Dermis blood vessel endothelial cell (primary cell): ENCODE data around the gene GALNT16. TPM values are rescaled to one million over a fixed set of nuclear protein-coding genes. Genes with fewer than 3 reads are reported as not detected.
"Not testable (repeated sequence)": the region's sequence is repeated elsewhere in the genome, so short reads cannot be mapped to it uniquely, and the experiment has no call there.

ENCODE experiments used
- DNase-seq: peaks from one replicate; pipeline ENCODE4 v3.0.0; 2010
- total RNA-seq: library from RNA; depleted of rRNA; stranded (reverse); fragments of >200 nt; gene quantifications from 2 replicates; pipeline ENCODE4 v1.2.3, GENCODE V29; 2014

GALNT16 gene
- 0.17 and 0.19 TPM in 2 replicates for total RNA-seq

DNA sequence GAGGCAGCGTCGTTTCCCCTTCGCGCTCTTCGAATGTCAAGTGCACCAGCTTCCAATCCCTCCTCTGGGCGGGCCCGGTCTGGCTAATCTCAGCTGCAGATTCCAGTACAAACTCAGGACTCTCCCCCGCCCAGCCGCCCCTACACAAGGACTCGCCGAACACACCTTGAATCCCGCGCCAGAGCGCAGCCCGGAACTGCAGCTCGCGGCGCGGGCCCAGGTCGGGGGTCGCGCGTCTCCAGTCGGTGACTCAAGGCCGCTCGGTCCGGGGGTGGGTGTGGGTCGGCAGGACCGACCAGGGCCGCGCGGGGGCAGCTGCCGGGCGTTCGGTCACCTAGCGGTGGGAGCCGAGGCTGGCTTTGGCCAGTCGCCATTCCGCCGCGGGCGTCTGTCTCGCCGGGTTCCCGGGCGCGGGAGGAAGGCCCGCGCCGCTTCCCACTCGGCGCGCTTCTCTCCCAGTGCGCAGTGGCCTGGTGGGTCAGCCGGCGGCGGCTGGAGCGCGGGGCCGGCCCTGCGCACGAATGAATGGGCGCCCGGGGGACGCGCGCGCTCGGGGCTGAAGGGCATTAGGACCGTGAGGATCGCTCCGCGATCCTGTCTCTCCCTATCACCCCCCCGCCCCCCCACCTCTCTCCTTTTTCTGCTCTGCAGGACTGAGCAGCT, at the start of gene GALNT16:
Gene GALNT16 (plus strand): TSS at position 632 of the 663 bp plus-strand sequence. CDS start 133 bp downstream, outside the sequence.
- peak; percentile 46 for DNase-seq

DNA sequence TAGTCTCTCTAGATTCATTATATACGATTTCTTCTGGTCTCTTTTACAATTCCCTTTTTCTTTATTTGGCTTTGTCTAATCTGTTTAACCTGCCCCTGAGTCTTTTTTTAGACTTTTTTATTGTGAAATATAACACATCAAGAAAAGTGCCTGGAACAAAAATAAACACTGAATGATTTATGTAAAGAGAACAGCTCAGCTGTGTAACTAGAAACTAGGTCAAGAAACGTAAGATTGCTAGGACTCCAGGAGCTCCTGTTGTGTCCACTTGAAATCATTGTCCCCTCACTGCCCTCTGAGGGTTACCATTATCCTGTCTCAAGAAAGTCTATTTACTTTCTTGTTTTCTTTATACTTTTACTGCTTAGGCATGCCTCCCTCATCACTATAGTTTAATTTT, 45.6 kb upstream of the GALNT16 start:
- no peak for DNase-seq

DNA sequence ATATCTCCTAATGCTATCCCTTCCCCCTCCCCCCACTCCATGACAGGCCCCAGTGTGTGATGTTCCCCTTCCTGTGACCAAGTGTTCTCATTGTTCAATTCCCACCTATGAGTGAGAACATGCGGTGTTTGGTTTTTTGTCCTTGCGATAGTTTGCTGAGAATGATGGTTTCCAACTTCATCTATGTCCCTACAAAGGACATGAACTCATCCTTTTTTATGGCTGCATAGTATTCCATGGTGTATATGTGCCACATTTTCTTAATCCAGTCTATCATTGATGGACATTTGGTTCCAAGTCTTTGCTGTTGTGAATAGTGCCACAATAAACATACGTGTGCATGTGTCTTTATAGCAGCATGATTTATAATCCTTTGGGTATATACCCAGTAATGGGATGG, 42.3 kb upstream of the GALNT16 start:
- DNase-seq = not testable (repeated sequence)

DNA sequence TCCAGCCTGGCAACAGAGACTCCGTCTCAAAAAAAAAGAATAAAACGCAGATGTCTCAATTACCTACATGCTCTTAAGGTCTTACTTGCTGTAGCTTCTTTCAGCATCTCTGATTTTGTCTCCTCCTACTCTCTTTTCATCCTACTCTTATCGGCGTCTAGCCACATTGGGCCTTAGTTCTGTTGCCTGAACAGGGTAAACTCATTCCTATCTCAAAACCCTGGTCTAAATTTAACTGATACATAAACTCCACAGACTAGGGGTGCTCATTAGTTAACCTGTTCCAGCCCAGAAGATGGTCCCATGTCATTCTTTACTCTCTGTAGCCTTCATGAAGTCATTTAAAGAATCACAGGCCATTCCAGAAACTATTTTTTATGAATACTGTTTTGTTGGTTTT, 35.0 kb upstream of the GALNT16 start:
- no peak for DNase-seq

DNA sequence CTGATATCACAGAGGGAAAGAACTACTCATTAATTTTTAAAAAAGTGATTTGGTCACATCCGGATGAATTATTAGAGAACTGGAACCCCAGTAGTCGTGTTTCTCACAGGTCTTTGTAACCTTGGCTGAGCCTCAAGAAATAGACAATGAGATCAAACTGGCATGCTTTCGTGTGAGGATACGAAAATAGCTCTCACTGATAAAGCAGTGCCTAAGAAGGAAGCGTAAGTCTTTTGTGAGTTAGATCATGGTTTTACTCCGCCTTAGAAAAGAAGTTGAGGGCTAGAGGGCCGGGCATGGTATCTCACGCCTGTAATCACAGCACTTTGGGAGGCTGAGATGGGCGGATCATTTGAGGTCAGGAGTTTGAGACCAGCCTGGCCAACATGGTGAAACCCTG, 33.8 kb upstream of the GALNT16 start:
- peak; percentile 84 for DNase-seq

DNA sequence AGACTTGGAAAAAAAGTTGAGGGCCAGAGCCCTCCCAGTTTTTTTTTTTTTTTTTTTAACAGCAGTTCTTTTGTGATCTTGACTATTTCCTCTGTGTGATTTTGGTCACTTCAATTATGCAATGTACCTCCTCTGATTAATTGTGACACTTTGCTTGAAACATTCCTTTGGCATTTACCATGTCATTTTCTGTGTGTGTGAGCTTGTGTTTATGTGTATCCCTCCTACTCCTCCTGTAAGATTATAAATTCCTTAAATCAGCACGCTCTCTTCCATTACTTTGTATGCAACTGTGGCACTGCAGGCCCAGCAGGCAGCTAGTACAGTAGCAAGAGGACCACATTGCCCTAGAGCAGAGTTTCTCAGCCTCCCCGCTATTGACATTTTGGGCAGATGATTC, 33.2 kb upstream of the GALNT16 start:
- no peak for DNase-seq

DNA sequence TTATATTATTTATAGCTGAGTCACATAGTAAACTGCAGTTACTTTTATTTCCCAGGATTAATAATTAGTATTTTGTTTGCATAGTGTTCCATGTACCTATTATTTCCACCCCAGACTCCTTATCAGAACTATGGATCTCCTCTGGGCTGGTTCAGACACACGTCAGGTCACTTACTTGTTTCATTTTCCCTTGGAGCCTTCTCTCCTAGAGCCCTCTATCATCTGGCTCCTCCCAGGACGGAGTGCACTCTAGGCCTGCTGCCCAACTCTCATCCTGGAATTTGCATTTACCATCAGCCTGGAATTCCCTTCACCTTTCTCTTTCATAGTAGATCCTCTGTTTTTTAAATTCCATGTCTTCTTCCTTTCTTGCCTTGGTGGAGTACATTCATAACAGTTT, 28.5 kb upstream of the GALNT16 start:
- no peak for DNase-seq

DNA sequence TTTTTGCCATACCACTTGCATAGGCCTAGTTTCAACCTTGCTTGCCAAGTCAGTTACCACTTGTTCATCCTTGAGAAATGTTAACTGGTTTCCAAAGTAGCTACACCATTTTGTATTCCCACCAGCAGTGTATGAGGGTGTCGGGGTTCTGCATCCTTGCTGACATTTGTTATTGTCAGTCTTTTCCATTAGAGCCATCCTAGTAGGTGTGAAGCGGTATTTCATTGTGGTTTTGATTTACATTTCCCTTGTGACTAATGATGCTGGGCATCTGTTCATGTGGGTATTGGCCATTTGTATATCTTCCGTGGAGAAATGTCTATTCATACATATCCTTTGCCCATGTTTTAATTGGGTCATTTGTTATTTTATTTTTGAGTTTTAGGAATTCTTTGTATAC, 27.6 kb upstream of the GALNT16 start:
- DNase-seq = no peak

DNA sequence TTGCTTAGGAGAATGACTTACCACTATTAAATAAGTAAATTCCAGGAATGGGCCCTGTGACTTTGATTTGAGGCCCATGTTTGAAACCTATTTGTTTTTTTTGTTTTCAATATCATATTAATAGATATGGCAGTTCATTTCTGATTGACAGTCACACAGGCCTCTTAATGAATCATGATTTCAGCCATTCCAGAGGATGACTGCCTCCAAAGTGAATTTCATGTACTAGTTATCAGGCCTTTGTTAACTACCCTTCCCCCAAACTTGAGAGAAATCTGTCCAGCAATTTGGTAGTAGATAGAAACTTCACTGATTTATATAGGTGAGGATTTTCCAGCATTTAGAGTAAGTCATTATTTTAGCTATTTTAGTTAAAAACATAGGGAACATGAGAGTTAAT, 25.9 kb upstream of the GALNT16 start:
- no peak for DNase-seq

DNA sequence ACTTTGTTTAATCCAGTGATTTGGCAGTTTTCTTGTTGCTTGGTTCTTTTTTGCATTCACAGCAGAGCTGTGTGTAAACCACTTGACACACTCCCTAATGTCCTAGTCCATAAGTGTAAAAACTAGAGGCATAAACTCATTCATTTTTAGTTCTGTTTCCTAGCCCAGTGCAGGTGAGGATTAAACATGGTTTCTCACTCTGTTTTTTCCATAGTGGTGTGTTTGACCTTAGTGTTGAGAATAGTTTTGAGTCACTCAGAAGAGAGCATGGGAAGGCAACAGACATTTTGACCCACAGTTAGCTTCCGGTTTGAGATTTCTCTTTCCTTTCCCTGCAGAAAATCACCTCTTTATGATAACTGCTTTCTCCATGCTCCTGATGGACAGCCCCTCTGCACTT, 24.2 kb upstream of the GALNT16 start:
- no peak for DNase-seq

DNA sequence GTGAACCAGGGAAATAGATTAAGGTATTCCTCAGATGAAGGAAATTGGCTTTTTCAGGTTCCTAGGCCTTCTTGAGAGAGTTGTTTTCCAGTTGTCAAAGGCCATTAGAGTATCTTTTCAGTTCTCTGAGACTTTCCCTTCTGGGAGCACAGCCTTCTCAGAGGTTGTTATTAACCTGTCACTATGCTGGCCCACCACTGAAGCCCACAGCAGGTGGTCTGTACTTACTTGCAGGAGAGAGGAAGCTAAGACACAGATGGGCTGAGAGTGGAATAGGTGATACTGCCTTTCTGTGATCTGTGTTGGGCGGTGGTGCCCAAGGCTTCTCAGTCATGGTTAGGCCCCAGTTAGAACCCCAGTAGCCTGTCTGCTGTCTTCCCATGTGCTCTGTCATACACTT, 22.8 kb upstream of the GALNT16 start:
- DNase-seq = no peak

DNA sequence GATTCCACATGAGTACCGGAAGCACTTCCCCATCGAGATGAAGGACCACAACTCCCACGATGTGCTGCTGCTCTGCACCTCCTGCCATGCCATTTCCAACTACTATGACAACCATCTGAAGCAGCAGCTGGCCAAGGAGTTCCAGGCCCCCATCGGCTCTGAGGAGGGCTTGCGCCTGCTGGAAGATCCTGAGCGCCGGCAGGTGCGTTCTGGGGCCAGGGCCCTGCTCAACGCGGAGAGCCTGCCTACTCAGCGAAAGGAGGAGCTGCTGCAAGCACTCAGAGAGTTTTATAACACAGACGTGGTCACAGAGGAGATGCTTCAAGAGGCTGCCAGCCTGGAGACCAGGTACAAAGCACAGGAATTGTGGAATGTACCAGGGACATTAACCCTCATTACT, 22.4 kb upstream of the GALNT16 start:
- no peak for DNase-seq

DNA sequence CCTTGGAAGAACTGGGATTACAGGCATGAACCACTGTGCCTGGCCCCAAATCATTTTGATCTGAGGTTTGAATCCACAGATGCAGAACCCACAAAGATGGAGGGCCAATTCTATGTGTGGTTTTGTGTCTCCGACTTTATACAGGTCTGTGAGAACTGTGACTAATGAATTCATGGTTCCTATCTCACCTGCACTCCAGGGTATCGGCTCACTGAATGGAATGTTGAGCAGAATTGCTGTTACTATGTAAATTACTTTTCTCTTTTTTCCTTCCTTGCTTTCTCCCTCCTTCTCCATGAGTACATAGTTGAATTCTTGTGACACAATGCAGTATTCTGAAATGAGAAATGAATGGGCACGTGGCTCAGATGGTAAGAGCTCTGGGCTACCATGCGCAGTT, 21.1 kb upstream of the GALNT16 start:
- DNase-seq = no peak

DNA sequence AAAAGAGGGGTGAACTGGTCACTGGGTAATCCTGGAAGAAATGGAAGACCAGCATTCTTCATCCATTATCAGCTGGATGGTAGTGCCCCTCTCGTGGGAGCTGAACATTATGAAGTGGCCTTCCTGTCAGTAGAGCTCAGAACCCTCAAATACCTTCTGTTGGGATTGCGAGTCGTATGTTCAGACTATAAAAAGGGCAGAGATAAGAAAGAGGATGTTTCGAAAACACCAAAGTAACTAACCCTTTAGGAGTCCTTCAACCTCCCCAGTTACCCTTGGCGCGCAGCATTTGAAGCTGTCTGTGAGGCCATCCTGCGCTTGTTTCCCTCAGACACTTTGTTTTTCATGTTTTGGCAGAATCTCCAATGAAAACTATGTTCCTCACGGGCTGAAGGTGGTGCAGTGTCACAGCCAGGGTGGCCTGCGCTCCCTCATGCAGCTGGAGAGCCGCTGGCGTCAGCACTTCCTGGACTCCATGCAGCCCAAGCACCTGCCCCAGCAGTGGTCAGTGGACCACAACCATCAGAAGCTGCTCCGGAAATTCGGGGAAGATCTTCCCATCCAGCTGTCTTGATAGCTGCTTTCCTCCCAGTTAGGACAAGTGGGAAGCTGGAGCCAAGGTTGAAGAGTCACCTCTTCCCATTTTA, 19.3 kb upstream of the GALNT16 start:
- DNase-seq = no peak

DNA sequence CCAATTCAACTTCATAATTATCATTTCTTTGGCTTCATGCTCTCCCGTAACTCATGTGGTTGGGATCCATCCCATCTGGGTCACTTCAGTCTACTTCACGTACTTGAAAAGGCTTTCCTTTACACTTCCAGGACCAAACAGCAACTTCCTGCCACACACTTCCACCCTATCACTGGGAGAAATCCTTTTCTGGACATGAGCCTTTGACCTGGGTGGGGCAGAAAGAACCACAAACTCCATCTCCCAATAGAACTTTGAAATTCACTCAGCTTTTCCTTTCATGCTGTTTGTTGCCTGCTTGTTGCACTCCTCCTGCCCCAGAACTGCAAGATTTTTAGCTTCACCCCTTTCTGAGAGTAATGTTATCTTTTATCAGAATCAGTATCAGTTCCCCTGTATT, 18.4 kb upstream of the GALNT16 start:
- no peak for DNase-seq

DNA sequence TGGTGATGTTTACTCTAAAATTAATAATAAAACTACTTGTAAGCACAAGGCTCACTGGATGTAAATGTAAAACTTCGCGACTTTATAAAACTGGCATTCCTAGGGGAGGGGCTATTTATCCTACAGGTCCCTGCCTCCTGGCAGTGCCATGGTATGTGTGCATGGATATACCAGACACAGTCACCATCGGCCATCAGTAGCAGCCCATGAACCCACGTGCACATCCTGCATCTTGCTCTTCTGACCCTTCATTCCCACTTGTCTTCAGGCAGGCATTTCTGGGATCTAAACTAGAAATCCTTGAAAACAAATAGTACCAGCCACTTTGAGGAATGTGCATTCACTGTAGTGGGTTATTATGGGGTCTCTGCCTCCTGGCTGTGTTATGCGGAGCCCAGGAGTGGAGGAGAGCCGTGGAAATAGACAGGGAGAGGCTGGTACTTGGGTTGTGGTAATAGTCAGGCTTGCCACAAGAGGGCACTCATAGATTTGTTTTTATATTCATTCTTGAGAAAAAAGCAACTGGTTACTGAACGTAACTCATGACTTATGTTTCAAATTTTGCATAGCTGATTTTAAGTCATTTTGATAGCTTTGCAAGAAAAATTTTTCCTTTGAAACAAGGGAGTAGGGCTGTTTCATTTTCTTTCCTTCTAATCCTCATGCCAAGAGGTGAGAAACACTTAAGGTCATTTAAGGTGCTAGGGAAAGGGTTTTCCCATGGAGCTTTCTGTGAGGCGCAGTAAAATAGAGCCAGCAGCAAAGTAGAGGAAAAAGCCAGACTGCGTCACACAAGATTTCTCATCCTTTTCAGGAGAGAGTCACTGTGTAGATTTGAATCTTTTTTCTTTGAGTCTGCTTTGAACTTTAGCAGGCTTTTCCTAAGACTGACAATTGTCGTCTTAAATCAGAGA, 17.4 kb upstream of the GALNT16 start:
- peak; percentile 80 for DNase-seq

DNA sequence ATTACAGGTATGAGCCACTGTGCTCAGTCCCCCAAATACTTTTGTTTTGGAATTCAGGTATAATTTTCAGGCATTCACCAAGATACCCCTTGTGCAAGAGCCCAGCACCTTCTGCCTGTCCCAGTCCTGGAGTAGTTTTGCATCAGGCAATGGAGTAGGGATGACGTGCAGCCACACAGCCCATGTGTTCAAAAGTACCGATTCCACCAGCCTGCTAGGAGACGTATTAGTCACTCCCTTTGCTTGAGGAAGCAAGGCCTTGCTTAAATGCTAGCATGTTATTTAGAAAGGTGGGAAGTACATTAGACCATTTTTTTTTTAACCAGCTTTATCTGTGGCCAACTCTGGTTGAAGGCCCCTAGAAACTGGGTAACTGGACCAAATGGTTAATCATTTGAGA, 15.0 kb upstream of the GALNT16 start:
- DNase-seq = no peak

DNA sequence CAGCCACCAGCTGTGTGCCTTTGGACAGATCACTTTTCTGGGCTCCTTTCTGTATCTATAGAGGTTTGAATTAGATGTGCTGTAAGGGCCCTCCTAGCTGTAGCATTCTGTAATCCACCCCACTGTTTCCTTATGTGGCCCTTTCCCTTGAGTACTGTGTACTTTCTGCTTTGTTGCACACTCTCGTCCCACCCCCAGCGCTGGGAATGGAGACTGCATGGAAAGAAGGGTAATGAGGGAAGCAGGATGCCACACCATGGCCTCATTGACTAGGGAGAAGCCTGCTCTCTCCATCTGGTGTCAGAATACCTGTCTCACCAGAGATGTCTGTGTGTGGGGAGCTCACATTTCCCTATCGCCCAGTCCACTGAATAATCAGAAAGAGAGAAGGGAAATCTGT, 13.6 kb upstream of the GALNT16 start:
- no peak for DNase-seq

DNA sequence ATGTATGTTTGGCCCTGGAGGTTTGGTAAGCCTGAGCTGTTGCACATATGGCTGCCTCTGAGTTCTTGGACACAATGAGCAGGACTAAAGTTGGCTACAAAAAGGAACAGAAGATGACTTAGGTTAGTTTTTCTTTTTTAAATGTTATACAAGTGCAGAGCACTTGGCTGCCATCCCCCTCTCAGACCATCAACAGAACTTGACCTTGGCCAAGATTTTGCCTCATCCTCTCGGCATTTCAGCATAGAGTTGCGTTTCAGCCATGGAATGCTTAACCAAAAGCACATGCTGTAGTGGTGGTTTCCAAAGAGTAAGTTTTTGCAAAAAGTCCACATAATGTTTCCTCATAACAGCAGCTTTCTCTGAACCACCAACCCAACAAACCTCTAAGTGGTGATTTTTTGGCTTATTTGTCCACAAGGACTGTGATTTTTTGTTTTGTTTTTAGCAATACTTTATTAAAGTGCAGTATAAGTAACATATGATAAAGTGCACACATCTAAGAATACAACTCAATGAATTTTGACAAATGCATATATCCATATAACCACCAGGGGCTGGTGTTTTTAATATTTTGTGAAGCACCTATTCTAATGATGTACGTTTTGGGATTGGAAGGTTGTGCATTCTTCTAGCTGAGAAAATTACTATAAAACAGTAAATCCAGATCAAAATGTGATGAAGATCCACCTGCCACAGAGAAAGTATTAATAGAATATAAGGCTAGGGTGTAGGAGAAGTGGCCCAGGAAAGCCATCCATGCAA, 12.1 kb upstream of the GALNT16 start:
- DNase-seq = no peak

DNA sequence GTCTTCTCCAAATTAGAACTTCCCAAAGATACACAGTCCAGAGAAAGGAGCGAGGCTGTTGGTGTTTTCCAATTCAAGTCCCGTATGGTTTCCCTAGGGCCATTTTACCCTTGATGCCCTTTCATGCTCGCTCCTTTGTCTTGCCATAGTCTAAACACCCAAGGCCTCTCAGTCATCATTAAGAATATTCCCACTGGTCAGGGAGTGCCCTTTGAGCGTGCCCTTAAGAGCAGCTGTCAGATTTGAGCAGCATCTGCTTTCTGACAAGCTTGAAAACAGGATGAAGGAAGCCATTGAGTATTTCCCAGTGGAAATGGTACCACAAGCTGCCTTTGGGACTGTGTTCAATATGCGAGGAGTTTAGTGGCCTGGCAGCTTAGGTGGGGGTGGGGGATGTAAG, 10.4 kb upstream of the GALNT16 start:
- no peak for DNase-seq

DNA sequence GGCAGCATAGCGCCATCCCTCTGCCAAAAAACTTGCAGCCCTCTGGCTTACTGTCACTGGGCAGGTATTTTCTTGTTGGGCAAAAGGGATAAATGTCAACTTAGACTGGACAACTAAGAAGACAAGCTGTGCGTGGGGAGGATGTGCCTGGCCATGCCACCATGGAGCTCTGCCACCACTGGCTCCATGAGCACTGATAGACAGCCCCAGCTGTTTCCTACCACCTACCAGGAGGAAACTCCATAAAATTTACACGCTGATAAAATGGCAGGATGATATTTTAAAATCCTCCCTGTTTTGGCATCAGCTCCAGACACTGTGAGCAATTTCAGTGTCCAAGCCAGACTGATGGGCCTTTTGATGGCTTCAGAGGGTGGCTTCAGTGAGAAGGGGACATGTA, 7.1 kb upstream of the GALNT16 start:
- DNase-seq = no peak

DNA sequence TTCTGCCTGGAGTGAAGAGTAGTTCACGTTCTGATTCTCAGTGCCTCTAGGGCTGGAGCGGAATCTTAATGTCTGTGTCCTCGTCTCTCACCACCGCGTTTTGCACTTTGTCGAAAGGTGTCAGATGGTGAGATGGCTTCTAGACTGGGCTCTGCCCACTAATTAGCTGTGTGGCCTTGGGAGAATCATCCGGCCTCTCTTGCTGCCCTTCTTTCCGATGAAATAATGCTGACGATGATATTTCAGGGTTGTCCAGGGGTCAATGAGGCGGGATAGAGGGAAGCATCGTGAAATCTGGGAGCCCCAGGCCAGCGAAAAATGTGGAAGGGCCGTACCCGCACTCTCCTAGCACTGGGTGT, 811 bp upstream of the GALNT16 start:
- DNase-seq = no peak
